ENCODE measurements around the gene PDLIM4.

The PDLIM4 gene

GRCh38 chr5:132265336-132266030, 8.0 kb downstream of the PDLIM4 start:
- Mint-ChIP-seq H3K27me3 (no peaks in the 10 kb centered on the region), H3K27ac (no peak overlapping the region), H3K36me3 (ENCODE audit: low read depth) (no peaks in the 10 kb centered on the region), H3K9me3 (no peaks in the 10 kb centered on the region), H3K4me1 (ENCODE audit: low read depth) (peaks cover 43% of the 10 kb centered on the region), H3K4me3 (no peak overlapping the region)
- no peak for DNase-seq

DNA sequence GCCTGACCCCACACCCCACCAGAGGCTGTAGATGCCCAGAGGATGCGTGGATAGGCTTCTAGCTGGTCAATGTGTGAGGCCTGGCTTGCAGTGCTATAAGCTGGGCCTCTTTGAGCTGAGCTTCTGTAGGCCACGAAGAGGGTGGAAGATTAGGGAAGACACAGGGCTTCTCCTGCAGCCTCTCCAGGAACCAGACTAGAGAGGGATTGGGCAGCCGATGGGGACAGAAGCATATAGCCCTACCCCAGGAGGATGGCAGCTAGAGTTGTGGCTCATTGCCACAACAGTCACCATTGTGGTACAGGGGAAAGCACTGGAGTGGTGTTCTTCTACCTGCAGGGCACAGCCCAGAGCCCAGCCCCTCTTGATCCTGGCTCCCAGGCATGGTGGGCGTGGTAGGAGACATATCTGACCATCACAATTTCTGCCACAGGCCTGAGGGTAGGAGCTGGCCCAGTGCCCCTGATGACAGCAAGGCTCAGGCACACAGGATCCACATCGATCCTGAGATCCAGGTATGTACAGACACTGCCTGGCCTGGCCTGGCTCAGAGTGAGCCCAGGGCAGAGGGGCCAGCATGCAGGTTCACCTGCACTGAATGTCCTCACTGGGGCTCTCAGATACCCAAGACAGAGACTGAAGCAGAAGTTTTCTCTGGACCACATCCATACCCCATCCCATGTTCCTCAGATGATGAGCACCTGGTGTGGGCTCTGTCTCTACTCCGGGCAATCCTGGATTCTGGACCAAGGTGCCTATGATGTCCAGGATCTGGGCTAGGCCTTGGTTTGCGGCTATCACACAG, 8.7 kb downstream of the PDLIM4 start:
- no peaks in the 10 kb centered on the region for H3K36me3 Mint-ChIP-seq (ENCODE audit: low read depth)
- no peaks in the 10 kb centered on the region for H3K9me3 Mint-ChIP-seq
- DNase-seq = no peak
- no peak overlapping the region for H3K4me3 Mint-ChIP-seq
- no peak overlapping the region for H3K27ac Mint-ChIP-seq
- H3K4me1 Mint-ChIP-seq (ENCODE audit: low read depth) = peaks cover 38% of the 10 kb centered on the region
- H3K27me3 Mint-ChIP-seq = no peaks in the 10 kb centered on the region

DNA sequence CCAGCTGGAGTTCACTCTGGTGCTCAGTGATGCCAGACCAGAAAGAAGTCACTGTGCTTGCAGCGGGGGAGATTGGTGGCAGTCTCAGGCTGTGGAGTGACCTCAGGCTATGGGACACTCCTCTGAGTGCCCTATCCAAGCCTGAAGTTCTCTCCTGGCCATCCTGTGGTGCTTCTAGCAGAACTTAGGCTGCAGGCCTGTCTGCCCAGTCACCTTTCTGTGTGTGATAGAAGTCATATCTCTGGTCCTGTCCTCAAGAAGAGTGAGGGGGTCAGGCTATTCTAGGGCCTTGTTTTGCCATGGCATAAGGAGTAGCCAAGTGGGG, 9.3 kb downstream of the PDLIM4 start:
- Mint-ChIP-seq H3K4me3 (no peak overlapping the region), H3K9me3 (no peaks in the 10 kb centered on the region), H3K4me1 (ENCODE audit: low read depth) (peaks cover 36% of the 10 kb centered on the region), H3K27ac (no peak overlapping the region), H3K27me3 (peaks cover 2% of the 10 kb centered on the region), H3K36me3 (ENCODE audit: low read depth) (no peaks in the 10 kb centered on the region)
- no peak for DNase-seq

DNA sequence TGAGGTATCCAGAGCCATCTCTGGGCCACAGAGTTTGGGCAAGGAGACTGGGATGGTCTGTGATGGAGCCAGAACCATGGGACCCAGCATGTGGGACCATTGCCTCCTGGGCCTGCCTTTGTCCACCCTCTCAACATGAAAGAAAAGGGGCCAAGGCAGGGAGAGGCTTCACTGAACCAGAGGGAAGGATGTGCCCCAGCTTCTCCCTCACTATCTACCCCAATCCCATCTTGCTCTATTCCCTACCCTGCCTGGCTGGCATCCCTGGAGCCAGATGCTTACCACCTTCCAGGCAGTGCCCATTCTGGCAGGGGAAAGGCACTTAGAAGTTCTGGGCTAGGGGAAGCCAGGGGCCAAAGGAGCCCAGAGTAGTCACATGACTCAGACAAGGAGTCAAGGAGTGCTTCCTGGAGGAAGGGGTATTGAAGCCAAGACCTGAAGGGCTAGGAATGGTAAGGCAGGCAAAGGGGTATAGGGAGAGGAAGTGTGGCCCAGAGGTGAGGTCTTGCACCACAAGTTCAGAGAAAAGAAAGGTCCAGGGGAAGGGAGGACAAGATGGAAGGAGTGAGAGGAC, 9.8 kb downstream of the PDLIM4 start:
- Mint-ChIP-seq H3K9me3 (no peaks in the 10 kb centered on the region), H3K27me3 (peaks cover 3% of the 10 kb centered on the region), H3K4me1 (ENCODE audit: low read depth) (peaks cover 34% of the 10 kb centered on the region), H3K4me3 (no peak overlapping the region), H3K36me3 (ENCODE audit: low read depth) (no peaks in the 10 kb centered on the region), H3K27ac (no peak overlapping the region)
- no peak for DNase-seq

GRCh38 chr5:132267931-132268768, 10.7 kb downstream of the PDLIM4 start:
- DNase-seq = no peak
- peaks cover 12% of the 10 kb centered on the region for H3K27me3 Mint-ChIP-seq
- H3K4me3 Mint-ChIP-seq = no peak overlapping the region
- no peaks in the 10 kb centered on the region for H3K9me3 Mint-ChIP-seq
- no peaks in the 10 kb centered on the region for H3K36me3 Mint-ChIP-seq (ENCODE audit: low read depth)
- H3K27ac Mint-ChIP-seq = no peak overlapping the region
- H3K4me1 Mint-ChIP-seq (ENCODE audit: low read depth) = peaks cover 35% of the 10 kb centered on the region

DNA sequence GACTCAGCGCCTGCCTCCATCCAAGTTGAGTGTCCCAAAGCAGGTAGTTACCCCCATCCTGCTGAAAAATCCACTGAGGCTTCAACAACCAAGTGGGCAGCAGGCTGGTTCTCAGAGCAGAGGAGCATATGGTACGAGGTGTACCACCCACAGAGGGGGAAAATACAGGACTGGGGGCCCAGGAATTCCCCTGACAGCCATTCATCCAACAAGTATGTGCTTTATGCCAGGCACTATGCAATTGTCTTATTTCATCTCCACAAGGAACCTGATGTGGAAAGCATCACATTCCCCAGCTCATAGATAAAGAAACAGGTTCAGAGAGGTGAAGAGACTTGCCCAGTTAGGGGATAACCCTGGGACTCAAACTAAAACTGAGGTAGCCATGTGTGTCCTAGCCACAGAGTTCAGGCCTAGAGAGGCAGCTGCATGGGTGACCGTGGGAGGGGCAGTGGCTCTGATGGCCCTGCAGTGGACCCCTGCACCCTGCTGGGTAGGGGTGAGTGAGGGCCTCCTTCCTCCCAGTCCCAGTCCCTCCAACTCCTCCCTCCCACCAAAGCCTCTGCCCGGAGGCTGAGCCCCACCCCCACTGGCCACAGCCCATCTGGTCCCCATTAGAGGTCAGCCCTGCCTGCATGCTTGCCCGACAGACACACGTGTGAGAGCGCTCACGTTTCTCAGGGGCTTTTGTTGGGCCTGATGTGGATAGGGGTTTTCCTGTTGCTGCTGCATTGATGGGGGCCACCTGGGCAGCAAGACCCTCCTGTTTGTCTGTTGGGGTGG, 11.5 kb downstream of the PDLIM4 start:
- peaks cover 19% of the 10 kb centered on the region for H3K27me3 Mint-ChIP-seq
- no peaks in the 10 kb centered on the region for H3K9me3 Mint-ChIP-seq
- no peak for DNase-seq
- H3K36me3 Mint-ChIP-seq (ENCODE audit: low read depth) = no peaks in the 10 kb centered on the region
- no peak overlapping the region for H3K4me3 Mint-ChIP-seq
- H3K27ac Mint-ChIP-seq = no peak overlapping the region
- H3K4me1 Mint-ChIP-seq (ENCODE audit: low read depth) = peaks cover 27% of the 10 kb centered on the region

- Mint-ChIP-seq H3K27ac (no peak overlapping the region), H3K4me1 (ENCODE audit: low read depth) (peaks cover 19% of the 10 kb centered on the region), H3K27me3 (peaks cover 26% of the 10 kb centered on the region), H3K4me3 (no peak overlapping the region), H3K9me3 (no peaks in the 10 kb centered on the region), H3K36me3 (ENCODE audit: low read depth) (no peaks in the 10 kb centered on the region)
- DNase-seq = no peak
Observed at GRCh38 chr5:132269635-132270334, 12.3 kb downstream of the PDLIM4 start.

GRCh38 chr5:132270335-132270665, 12.8 kb downstream of the PDLIM4 start:
- no peak for DNase-seq
- peaks cover 16% of the 10 kb centered on the region for H3K4me1 Mint-ChIP-seq (ENCODE audit: low read depth)
- H3K4me3 Mint-ChIP-seq = no peak overlapping the region
- H3K36me3 Mint-ChIP-seq (ENCODE audit: low read depth) = no peaks in the 10 kb centered on the region
- H3K9me3 Mint-ChIP-seq = no peaks in the 10 kb centered on the region
- H3K27me3 Mint-ChIP-seq = peaks cover 27% of the 10 kb centered on the region
- H3K27ac Mint-ChIP-seq = no peak overlapping the region

DNA sequence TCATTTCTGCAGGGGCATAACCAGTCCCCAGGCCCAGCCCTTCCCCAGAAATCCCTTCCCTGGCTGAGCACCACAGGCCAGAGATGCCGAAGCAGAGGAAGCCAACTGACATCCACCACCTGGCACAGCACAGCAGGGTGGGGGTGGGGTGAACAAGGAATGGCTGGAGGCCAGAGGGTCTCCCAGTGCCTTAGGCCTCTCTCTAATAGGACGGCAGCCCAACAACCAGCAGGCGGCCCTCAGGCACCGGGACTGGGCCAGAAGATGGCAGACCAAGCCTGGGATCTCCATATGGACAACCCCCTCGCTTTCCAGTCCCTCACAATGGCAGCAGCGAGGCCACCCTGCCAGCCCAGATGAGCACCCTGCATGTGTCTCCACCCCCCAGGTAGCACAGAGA, 13.2 kb downstream of the PDLIM4 start:
- Mint-ChIP-seq H3K4me1 (ENCODE audit: low read depth) (peaks cover 16% of the 10 kb centered on the region), H3K4me3 (no peak overlapping the region), H3K36me3 (ENCODE audit: low read depth) (no peaks in the 10 kb centered on the region)

GRCh38 chr5:132271251-132272246, 14.1 kb downstream of the PDLIM4 start:
- H3K4me1 Mint-ChIP-seq (ENCODE audit: low read depth) = peaks cover 16% of the 10 kb centered on the region
- H3K9me3 Mint-ChIP-seq = no peaks in the 10 kb centered on the region
- peak overlapping the region; percentile 33 for H3K4me3 Mint-ChIP-seq
- H3K27me3 Mint-ChIP-seq = peaks cover 27% of the 10 kb centered on the region
- no peak overlapping the region for H3K27ac Mint-ChIP-seq
- H3K36me3 Mint-ChIP-seq (ENCODE audit: low read depth) = no peaks in the 10 kb centered on the region
- DNase-seq = no peak

More for the DNA sequence above, 13.2 kb downstream of the PDLIM4 start:
- no peaks in the 10 kb centered on the region for H3K9me3 Mint-ChIP-seq
- DNase-seq = no peak
- no peak overlapping the region for H3K27ac Mint-ChIP-seq
- peaks cover 27% of the 10 kb centered on the region for H3K27me3 Mint-ChIP-seq

DNA sequence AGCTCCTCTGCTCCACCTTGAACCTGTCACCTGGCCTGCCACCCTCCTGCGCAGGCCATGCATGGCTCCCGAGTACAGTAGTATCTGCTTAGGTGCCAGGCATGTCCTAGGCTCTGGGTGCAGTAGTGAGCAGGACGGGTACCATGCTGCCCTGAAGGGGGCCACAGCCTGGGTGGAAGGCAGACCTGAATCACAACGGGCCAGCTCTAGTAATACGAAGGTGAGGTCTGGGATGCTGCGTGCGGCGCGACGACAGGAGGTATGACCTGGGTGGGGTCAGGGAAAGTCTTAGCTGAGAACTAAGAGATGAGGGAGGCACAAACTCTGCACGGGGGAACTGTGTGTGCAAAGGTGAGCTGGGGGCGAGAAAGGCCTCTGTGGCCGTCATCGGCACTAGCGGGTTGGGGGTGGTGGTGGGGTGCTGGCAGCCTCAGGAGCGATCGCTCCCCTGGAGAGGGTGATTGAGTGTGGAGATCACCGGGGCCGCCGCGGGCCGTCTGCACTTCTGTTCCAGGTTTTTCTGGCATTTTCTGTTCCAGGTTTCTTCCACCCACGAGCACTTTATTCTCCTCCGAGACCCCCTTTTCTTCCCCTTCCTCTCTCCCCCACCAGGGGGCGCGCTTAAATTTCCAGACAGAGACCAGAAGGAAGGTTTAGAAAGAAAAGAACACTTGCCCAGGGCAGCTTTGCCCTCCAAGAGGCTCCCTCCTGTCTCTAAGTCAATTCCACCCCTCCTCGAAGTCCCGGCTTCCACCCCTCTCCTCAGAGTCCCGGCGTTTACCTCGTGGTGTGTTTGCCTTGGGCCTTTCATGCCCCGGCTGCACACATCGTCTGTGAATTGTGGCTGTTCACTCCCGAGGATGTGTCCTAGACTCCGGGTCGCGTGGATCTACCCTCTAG, 15.1 kb downstream of the PDLIM4 start:
- H3K27me3 Mint-ChIP-seq = peaks cover 27% of the 10 kb centered on the region
- DNase-seq = peak; percentile 83
- H3K4me1 Mint-ChIP-seq (ENCODE audit: low read depth) = peaks cover 16% of the 10 kb centered on the region
- no peaks in the 10 kb centered on the region for H3K9me3 Mint-ChIP-seq
- H3K4me3 Mint-ChIP-seq = no peak overlapping the region
- no peak overlapping the region for H3K27ac Mint-ChIP-seq
- H3K36me3 Mint-ChIP-seq (ENCODE audit: low read depth) = no peaks in the 10 kb centered on the region

- peaks cover 27% of the 10 kb centered on the region for H3K27me3 Mint-ChIP-seq
- no peak overlapping the region for H3K4me3 Mint-ChIP-seq
- peaks cover 16% of the 10 kb centered on the region for H3K4me1 Mint-ChIP-seq (ENCODE audit: low read depth)
- no peaks in the 10 kb centered on the region for H3K36me3 Mint-ChIP-seq (ENCODE audit: low read depth)
- DNase-seq = no peak
- H3K9me3 Mint-ChIP-seq = no peaks in the 10 kb centered on the region
- H3K27ac Mint-ChIP-seq = no peak overlapping the region
Observed at GRCh38 chr5:132273631-132274030, 16.1 kb downstream of the PDLIM4 start.

All from activated T-cell treated with anti-CD3 and anti-CD28 coated beads, Interleukin-2, amount 50 U/mL, for 24 hours (primary cell).